ENCODE measurements around the gene TTLL7. TPM values are rescaled to one million over a fixed set of nuclear protein-coding genes. Genes with fewer than 3 reads are reported as not detected.

The TTLL7 gene
- total RNA-seq, 3 donors from 2014 or later, result 6.7 to 15.1 (median 10.8) TPM

- no peaks in the 10 kb centered on the region for H3K36me3 ChIP-seq
- H3K27ac ChIP-seq, result no peak overlapping the region
- DNase-seq (ENCODE audit: low spot score in 2 of 2), result no peak
- no peaks in the 10 kb centered on the region for H3K9me3 ChIP-seq
- no peak overlapping the region for H3K4me3 ChIP-seq
- TF ChIP-seq POLR2AphosphoS5 (IDR thresholded peaks at IDR 0.05) (no peak), POLR2A (IDR thresholded peaks at IDR 0.05) (no peak), CTCF (IDR thresholded peaks at IDR 0.05) (no peak)
- intact Hi-C loops (cut with DNase I; ENCODE audit: low total_unique reads), result no loop called here
- H3K27me3 ChIP-seq, result no peaks in the 10 kb centered on the region
- no peaks in the 10 kb centered on the region for H3K4me1 ChIP-seq
Observed at GRCh38 chr1:83832194-83832593, 166.7 kb downstream of the TTLL7 start.

GRCh38 chr1:83829106-83829505 lies 169.8 kb downstream of the TTLL7 start:
- TF ChIP-seq CTCF (IDR thresholded peaks at IDR 0.05) (no peak), POLR2A (IDR thresholded peaks at IDR 0.05) (no peak), POLR2AphosphoS5 (IDR thresholded peaks at IDR 0.05) (no peak)
- intact Hi-C loops (cut with DNase I; ENCODE audit: low total_unique reads), result no loop called here
- Histone ChIP-seq H3K27me3 (no peaks in the 10 kb centered on the region), H3K4me1 (no peaks in the 10 kb centered on the region), H3K27ac (no peak overlapping the region), H3K4me3 (no peak overlapping the region), H3K36me3 (no peaks in the 10 kb centered on the region), H3K9me3 (peaks cover 0 to 6% of the 10 kb centered on the region in 2 donors)
- DNase-seq (ENCODE audit: low spot score in 2 of 2), result no peak

- intact Hi-C loops (cut with DNase I; ENCODE audit: low total_unique reads), result no loop called here
- H3K27me3 ChIP-seq, result no peaks in the 10 kb centered on the region
- H3K4me1 ChIP-seq, result no peaks in the 10 kb centered on the region
- peaks cover 0 to 6% of the 10 kb centered on the region in 2 donors for H3K9me3 ChIP-seq
- no peak overlapping the region for H3K4me3 ChIP-seq
- no peak for DNase-seq (ENCODE audit: low spot score in 2 of 2)
- no peaks in the 10 kb centered on the region for H3K36me3 ChIP-seq
- TF ChIP-seq POLR2AphosphoS5 (IDR thresholded peaks at IDR 0.05), result no peak
- no peak for TF ChIP-seq CTCF (IDR thresholded peaks at IDR 0.05)
- TF ChIP-seq POLR2A (IDR thresholded peaks at IDR 0.05), result no peak
- no peak overlapping the region for H3K27ac ChIP-seq
Observed at GRCh38 chr1:83828456-83828855, 170.5 kb downstream of the TTLL7 start.

- no peaks in the 10 kb centered on the region for H3K4me1 ChIP-seq
- intact Hi-C loops (cut with DNase I; ENCODE audit: low total_unique reads), result no loop called here
- no peaks in the 10 kb centered on the region for H3K36me3 ChIP-seq
- H3K9me3 ChIP-seq, result peaks cover 0 to 6% of the 10 kb centered on the region in 2 donors
- TF ChIP-seq POLR2AphosphoS5 (IDR thresholded peaks at IDR 0.05) (no peak), CTCF (IDR thresholded peaks at IDR 0.05) (no peak), POLR2A (IDR thresholded peaks at IDR 0.05) (no peak)
- H3K27me3 ChIP-seq, result no peaks in the 10 kb centered on the region
- no peak overlapping the region for H3K27ac ChIP-seq
- H3K4me3 ChIP-seq, result no peak overlapping the region
- DNase-seq (ENCODE audit: low spot score in 2 of 2), result no peak
Observed at GRCh38 chr1:83827741-83828140, 171.2 kb downstream of the TTLL7 start.

- H3K36me3 ChIP-seq, result no peaks in the 10 kb centered on the region
- H3K4me3 ChIP-seq, result no peak overlapping the region
- no peaks in the 10 kb centered on the region for H3K4me1 ChIP-seq
- no peak overlapping the region for H3K27ac ChIP-seq
- DNase-seq (ENCODE audit: low spot score in 2 of 2), result no peak
- H3K27me3 ChIP-seq, result no peaks in the 10 kb centered on the region
- intact Hi-C loops (cut with DNase I; ENCODE audit: low total_unique reads), result loop anchor here (5.0 kb wide), 1 partner anchor 1005 kb away; no protein-coding TSS in a partner anchor
- peaks cover 0 to 6% of the 10 kb centered on the region in 2 donors for H3K9me3 ChIP-seq
- TF ChIP-seq POLR2AphosphoS5 (IDR thresholded peaks at IDR 0.05) (no peak), CTCF (IDR thresholded peaks at IDR 0.05) (no peak), POLR2A (IDR thresholded peaks at IDR 0.05) (no peak)
Observed at GRCh38 chr1:83822208-83822607, 176.7 kb downstream of the TTLL7 start.
